HG02759 (cell line): Measurements from ENCODE around the gene DNASE2.
"Not testable (repeated sequence)": the region's sequence is repeated elsewhere in the genome, so short reads cannot be mapped to it uniquely, and the experiment has no call there.

Source experiments
- ATAC-seq: cut with Tn5 transposase; IDR thresholded peaks from one replicate; pipeline ENCODE4 v1.9.1; 2021; ENCODE audit warnings: mild to moderate bottlenecking, moderate library complexity; ENCODE audit not compliant: unreplicated experiment

The DNASE2 gene, protein sequence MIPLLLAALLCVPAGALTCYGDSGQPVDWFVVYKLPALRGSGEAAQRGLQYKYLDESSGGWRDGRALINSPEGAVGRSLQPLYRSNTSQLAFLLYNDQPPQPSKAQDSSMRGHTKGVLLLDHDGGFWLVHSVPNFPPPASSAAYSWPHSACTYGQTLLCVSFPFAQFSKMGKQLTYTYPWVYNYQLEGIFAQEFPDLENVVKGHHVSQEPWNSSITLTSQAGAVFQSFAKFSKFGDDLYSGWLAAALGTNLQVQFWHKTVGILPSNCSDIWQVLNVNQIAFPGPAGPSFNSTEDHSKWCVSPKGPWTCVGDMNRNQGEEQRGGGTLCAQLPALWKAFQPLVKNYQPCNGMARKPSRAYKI

DNA sequence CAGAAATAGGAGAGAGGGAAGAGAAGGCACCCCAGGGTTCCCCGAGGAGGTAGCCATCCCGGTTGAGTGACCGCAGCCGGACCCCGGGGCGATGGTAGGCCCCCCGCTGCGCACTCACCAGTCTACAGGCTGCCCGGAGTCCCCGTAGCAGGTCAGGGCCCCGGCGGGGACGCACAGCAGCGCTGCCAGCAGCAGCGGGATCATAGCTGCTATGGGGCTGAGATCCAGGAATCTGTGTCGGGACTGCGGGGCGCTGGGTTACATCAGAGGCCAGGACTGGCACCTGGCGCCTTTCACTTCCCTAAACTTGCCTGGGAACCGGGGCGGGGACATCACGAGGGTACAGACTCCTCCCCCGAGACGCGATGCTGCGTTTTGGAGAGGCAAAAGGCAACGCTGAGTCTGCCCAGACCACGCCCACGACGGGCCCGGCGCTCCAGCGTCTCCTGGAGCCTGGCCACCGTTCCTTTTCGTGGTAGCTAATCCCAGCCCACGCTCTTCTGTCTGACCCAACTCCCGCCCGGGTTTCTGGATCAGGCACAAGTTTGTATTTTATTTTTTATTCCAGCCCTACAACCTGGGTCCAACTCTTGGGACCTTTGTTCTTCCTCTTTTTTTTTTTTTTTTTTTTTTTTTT, at the start of gene DNASE2:
Gene DNASE2 (minus strand): TSS at position 278 of the 637 bp plus-strand sequence. CDS start 74 bp downstream, at position 204.
- peak; percentile 88 for ATAC-seq

DNA sequence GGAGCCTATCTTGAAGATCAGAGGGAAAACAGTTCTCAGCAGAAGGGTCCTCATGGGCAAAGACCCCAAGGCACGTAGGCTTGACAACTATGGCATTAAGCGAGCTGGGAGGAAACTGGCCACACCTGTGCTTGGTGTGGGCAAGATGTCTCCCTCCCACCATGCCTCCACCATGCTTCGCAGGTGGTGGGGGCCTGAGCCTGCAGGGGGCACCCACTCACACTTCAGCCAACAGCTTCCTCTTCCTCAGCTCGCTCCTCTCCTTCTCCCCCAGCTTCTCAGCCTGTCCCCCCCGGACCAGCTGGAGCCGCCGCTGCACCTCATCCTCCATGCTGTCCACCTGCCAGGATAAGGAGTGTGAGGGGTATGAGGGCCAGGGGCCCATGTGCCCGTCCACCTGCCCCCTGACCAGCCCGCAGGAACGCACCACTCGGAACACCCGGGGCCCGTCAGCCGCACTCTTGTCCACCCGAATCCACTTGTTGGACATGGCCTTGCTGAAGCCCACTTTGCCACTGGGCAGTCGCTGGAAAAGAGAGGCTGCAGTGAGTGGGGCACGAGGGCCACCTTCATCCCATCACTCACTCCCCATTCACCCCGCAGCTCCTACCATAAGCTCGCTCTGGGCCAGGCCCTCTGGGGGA, 48.9 kb upstream of the DNASE2 start:
- ATAC-seq: no peak

DNA sequence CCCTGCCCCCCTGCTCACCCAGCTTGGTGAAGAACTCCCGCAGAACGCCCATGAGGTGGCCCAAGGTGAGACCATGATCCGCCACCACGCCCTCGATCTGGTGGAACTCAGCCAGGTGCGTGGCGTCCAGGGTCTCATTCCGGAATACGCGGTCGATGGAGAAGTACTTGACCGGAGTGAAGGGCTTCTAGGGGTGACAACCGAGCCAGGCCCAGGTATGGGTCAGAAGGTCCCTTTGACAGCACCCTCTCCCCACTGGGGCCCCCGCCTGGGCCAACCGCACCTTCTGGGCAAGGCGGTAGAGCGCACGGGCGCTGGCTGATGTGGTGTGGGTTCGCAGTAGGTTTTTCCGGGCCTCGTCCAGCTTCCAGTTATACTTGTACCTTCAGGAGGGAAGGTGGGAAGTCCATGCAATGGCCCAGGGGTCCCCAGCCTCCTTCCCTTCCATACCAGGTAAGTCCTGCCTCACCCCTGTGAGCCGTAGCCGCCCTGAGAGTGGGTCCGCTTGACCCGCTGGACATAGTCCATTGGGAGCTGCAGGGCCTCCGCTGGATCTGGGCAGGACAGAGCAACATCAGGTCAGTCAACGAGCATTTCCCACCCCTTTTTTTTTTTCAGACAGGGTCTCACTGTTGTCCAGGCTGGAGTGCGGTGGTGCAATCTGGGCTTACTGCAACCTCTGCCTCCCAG, 43.5 kb upstream of the DNASE2 start:
- no peak for ATAC-seq

DNA sequence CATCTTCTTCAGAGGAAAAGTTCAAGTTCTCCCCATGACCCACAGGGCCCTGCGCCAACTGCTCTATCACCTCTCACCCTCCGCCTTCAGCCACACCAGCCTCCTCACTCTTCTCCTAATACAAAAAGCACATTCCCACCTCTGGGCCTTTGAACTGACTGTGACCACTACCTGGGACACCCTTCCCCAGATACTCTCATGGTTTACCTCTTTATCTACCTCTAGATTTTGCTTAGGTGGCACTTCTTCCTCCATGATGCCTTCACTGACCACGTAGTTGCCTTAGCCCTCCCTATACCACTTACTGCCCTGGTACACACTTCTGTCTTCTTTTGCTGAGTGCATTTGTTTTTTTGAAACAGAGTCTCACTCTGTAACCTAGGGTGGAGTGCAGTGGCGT, 41.7 kb upstream of the DNASE2 start:
- ATAC-seq: no peak

DNA sequence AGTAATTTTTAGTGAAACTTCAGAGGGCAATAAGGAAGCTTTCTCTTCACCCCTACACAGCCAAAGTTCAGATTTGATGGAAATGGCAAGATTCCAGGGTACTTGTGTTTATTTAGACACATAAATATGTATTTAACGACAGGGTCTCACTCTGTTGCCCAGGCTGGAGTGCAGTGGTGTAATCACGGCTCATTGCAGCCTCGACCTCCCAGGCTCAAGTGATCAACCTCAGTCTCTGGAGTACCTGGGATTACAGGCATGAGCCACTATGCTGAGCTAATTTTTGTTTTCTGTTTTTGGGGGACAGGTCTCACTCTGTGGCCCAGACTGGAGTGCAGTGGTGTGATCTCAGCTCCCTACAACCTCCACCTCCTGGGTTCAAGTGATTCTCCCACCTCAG, 39.8 kb upstream of the DNASE2 start:
- ATAC-seq: no peak

DNA sequence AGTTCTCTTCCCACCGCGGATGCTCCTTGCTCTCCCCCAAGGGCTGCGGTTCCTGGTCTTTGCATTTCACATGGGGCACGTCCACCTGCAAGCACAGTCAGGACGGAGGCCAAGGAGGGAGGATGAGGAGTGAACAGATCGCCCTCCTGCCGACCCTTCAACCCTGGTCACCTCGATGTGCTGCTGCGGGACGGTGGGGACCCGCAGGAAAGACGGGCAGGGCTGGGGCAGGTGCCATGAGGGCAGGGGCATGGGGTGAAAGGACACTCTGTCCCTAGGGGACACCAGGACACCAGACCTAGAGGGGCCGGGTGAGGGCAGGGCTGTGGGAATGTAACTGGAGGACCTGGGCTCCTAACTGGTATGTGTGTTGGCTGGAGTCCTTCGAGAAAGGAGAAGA, 37.0 kb upstream of the DNASE2 start:
- no peak for ATAC-seq

DNA sequence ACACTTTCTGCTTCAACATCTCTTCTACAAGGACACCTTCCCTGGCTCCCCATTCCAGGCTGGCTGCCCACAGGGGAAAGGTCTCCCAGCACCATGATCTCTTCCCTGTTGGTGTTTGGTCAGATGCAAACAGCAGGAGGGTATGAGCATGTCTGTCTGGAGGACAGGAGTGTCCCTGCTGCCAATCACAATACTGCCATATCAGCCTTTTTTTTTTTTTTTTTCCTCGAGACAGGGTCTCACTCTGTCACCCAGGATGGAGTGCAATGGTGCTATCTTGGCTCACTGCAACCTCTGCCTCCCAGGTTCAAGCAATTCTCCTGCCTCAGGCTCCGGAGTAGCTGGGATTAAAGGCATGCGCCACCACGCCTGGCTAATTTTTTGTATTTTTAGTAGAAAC, 34.6 kb upstream of the DNASE2 start:
- not testable (repeated sequence) for ATAC-seq

DNA sequence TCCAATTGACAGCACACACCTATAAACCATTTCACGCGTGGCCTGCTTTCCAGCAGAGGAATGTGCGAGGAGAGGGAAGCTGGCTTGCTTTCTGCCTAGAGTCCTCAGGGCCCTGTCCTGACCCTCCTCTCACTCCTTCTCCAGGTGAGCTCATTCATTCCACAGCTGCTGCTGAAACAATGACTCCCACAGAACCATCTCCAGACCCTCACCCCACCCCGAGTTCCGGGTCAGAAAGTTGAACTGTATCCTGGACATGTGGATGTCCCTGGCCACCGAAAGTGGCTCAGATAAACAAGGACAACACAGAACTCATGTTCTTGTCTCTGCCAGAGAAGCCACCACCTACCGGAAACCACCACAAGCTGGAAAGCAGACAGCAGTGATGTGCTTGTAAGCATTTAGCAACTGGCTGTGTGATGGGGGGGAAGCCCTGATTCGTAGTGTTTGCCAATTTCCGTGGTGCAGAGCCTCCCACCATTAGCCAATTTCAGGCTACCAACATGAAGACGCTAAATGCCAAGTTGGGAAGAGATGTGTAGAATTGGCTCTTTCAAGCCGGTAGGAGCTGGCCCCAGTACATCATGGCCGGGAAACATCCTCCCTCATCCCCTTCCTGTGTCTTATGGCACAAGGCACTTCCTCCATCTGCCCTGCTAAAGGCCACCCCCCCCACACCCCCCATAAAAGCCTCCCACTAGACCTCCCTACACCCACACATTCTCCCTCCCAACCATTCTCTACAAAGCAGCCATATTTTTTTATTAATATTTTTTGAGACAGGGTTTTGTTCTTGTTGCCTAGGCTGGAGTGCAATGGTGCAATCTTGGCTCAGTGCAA, 32.8 kb upstream of the DNASE2 start:
- no peak for ATAC-seq

DNA sequence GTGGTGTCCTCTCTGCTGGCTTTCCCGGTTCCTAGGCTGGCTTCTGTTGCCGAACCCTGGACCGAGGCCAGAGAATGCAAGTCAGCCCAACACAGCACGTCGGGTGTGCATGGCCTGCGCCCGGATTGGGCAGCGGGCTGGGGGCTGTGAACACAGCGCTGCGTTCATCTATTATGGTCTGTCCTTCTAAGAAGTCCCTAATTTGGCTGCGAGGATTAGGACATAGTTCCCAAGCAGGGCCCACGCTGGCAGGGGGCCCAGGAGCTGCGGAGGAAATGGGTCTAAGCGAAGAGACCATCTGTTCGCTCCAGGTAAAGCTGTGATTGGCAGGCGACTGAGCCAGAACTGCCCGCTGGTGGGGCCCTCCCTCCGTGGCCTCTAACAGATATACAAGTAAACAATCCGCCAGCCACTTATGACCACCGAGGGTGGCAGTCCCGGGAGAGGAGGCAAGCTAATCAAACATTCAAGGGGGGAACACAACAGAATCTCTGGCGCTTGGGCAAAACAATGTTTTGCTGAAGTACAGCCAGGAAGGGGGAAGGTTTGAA, 31.8 kb upstream of the DNASE2 start:
- ATAC-seq: no peak

DNA sequence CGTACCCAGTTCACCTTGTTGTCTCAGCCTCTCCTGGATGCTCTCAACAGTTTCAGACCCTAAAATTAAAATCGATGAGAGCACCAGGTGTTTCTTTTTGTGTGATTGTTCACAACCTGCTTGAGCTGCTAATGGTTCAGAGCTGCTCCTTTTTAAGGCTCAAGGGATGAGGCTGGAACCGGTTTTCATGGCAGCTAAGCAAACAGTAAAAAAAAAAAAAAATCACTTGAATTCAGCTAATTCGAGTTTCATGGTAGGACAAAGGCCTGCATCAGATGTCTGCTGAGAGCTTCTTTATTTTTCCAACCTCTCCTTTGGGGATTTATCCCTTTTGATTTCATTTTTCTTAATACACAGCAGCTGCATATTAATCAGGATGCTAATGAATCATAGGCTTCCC, 31.3 kb upstream of the DNASE2 start:
- ATAC-seq: no peak

DNA sequence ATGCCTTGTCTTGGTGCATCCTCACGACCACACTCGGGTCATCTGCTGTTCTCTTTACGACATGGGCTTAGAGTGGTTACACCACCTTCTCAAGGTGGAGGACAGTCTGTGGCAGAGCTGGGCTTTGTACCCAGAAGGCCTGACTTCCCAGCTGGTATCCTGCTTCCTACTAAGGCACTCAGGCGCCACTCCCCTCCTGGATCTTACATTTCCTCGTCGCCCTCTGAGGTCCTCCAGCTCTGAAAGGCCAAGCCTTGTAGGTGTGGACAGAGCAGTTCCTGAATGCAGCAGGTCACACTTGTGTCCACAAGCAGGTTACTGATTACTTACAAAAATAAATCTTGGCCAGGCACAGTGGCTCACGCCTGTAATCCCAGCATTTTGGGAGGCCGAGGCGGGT, 25.9 kb upstream of the DNASE2 start:
- no peak for ATAC-seq

DNA sequence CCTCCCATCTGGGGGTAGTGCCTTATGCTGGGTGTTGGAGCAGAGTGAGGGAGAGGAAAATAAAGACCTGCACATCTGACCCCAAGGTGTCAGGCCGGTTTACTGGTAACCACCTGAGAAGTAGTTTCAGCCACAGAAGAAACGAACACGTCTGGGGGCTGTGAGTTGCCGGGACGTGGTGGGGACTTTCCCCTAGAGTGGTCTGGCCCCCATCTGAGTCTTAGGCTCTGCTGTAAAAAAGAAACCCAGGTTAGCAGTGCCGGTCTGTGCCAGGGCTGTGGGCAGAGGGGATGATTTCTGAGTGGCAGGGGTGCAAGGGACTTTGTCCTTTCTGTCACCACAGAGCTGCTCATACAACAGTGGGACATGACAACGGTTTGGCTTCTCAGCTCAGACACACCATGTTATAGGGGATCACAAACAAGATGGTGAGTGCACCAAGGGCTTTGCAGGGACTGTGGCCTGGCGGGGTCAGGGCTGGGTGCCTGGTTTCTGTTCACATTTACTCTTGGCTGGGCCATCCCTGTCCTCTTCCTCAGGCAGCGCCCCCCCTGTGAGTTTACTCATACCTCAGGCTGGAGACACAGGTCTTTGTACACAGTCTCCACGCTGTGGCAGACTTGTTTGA, 18.8 kb upstream of the DNASE2 start:
- peak; percentile 75 for ATAC-seq

DNA sequence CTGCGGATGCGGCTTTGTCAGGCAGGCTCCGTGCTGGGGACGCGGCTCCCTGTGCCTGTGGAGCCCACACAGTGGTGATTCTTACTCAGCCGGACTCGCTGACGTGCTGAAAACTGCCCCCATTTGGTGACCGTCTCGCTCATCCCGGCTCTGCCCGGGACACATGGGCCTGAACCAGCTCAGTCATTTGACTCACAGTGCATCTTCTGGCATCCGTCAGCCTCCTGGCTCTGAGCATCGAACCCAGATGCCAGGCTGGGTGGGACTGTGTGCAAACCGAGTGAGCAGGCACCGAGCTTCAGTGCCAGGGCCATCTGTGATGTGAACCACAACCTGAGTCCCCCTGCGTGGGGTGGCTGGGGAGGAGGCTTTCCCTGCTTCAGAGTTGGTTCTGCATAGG, 15.2 kb upstream of the DNASE2 start:
- ATAC-seq: no peak

DNA sequence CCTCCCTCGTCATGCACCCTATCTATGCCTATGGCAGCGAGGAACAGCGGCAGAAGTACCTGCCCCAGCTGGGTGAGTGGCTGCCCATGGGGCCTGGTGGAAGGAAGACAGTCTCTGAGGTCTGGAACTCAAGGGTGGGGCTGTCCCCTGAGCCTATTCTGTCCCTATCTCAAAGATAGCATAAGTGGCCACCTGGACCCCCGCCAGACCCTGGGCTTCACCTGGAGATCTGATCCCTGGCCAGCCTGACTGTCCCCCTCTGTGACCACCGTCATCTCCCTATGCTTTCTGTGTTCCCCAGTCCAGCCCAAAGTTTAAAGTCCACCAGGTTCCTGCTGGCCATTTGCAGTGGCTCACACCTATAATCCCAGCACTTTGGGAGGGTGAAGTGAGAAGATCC, 12.3 kb upstream of the DNASE2 start:
- ATAC-seq: no peak

DNA sequence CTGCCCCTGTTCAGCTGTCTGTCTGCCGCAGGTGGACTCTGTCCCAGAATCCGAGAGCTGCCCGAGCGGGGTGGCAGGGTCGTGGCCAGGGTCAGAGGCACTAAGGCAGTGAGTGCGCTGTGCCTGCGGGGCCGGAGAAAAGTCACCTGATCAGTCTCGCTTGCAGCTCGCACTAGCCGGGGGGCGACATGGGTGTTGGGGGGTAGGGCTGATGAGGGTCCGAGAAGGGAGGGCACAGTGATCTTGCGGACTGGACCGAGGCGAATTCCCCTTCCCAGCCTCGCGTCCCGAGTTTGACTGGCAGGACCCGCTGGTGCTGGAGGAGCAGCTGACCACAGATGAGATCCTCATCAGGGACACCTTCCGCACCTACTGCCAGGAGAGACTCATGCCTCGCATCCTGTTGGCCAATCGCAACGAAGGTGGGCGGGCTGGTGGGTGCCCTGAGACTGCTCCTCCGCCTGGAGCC, 10.3 kb upstream of the DNASE2 start:
- no peak for ATAC-seq

DNA sequence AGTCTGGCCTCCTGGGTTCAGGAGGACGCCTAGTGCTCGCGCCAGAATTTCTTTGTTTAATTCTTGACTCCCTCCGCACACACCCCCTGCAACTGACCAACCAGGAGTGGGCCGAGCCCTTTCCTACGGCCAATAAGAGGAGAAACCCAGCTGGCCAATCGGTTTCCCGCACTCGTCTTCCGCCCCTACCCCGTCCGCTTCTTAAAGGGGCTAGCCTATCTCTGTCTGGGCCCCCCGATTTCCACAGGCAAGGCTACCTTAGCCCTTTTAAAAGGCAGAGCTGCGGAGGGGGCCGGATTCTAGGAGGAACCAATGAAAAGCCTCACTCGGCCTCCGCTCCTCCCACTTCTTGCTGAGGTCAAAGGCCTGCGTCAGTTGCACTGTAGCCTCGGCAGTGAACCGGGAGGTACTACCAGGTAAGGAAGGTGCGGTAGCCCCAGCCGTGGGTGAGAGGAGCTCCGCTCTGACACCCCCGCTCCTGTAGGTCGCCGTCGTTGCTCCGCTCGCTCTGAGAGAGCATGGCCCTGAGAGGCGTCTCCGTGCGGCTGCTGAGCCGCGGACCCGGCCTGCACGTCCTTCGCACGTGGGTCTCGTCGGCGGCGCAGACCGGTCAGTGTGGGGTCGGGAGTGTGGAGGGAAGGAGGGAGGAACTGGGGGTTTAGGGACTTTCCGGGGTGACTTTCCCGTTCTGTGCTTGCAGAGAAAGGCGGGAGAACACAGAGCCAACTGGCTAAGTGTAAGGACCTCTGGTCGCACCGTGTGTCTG, 9.7 kb upstream of the DNASE2 start, which contains the start of gene GCDH:
Gene GCDH (plus strand): TSS at position 374 of the 766 bp plus-strand sequence. CDS start 145 bp downstream, at position 519.
- peak; percentile 95 for ATAC-seq

DNA sequence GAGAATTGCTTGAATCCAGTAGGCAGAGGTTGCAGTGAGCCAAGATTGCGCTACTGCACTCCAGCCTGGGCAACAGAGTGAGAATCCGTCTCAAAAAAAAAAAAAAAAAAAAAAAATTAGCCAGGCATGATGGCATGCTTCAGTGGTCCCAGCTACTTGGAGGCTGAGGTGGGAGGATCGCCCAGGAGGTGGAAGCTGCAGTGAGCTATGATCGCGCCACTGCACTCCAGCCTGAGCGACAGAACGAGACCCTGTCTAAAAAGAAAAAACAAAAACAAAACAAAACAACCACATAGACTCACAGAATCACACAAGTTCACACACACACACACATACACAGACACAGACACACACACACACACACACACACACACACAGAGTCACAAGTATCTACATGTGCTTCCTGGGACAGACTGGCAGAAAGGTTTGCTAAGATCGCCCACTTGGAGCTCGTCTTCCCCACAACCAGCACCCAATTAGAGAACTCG, 9.1 kb upstream of the DNASE2 start:
- ATAC-seq: not testable (repeated sequence)

DNA sequence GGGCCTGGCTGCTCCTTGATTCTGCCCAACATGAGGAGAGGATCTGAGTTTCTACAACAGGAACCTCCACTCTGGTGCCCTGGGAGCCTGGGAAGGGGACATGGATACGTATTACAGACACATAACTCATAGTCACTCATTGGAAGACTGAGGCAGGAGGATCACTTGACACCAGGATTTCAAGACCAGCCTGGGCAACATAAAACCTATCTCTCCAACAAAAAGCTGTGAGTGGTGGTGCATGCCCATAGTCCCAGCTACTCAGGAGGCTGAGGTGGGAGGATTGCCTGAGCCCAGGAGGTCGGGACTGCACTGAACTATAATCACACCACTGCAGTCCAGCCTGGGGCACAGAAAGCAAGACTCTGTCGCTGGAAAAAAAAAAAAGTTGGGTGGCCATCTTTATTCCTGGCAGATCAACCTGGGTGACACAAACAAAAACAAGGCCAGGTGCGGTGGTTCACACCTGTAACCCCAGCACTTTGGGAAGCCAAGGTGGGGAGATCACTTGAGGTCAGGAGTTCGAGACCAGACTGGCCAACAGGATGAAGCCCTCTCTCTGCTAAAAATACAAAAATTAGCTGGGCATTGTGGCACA, 6.9 kb upstream of the DNASE2 start:
- ATAC-seq: no peak
